ENCODE data around the gene FGR.

FGR gene

DNA sequence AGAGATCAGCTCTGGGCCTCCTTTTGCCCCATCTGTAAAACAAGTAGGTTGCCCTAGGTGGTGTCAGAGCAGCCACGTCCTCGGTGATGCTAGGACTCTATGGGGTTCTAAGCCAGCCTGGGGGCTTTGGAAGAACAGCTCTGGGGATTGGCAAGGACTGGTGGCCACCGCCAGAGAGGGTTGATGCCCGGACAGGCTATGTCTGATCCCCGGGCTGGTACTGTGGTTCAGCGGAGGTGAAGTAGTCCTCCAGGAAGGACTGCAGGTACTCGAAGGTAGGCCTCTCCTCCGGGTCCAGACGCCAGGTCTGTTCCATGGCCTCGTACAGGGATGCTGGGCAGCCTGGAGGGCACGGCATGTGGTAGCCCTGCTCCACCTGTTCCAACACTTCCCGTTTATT is 22.3 kb downstream of the FGR start:
- TF ChIP-seq, protein P1, sequence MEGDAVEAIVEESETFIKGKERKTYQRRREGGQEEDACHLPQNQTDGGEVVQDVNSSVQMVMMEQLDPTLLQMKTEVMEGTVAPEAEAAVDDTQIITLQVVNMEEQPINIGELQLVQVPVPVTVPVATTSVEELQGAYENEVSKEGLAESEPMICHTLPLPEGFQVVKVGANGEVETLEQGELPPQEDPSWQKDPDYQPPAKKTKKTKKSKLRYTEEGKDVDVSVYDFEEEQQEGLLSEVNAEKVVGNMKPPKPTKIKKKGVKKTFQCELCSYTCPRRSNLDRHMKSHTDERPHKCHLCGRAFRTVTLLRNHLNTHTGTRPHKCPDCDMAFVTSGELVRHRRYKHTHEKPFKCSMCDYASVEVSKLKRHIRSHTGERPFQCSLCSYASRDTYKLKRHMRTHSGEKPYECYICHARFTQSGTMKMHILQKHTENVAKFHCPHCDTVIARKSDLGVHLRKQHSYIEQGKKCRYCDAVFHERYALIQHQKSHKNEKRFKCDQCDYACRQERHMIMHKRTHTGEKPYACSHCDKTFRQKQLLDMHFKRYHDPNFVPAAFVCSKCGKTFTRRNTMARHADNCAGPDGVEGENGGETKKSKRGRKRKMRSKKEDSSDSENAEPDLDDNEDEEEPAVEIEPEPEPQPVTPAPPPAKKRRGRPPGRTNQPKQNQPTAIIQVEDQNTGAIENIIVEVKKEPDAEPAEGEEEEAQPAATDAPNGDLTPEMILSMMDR (IDR thresholded peaks at IDR 0.05; ENCODE audit: low read depth, low read length), result no peak
- no peak overlapping the region for H3K4me3 ChIP-seq (ENCODE audit: low read depth, low read length)

DNA sequence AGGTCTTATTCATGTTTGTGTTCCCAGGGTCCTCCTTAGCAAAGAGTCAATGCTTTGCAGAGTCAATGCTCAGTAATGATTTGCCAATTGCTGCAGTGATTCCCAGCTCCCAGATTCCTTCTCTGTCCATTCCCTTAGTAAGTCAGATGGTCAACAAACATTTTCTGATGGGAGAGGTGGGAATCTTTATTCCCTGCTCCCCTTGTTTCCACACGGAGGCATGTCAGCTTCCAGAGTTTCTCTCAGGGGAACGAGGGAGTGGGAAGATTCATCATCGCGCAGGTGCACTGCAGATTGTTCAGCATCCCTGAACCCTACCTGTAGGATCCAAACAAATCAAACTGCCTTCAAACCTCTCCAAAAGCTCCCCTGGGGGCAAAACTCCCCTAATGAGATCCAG is 23.5 kb downstream of the FGR start:
- H3K4me3 ChIP-seq (ENCODE audit: low read depth, low read length), result no peak overlapping the region
- TF ChIP-seq, protein P1 (IDR thresholded peaks at IDR 0.05; ENCODE audit: low read depth, low read length), result no peak

DNA sequence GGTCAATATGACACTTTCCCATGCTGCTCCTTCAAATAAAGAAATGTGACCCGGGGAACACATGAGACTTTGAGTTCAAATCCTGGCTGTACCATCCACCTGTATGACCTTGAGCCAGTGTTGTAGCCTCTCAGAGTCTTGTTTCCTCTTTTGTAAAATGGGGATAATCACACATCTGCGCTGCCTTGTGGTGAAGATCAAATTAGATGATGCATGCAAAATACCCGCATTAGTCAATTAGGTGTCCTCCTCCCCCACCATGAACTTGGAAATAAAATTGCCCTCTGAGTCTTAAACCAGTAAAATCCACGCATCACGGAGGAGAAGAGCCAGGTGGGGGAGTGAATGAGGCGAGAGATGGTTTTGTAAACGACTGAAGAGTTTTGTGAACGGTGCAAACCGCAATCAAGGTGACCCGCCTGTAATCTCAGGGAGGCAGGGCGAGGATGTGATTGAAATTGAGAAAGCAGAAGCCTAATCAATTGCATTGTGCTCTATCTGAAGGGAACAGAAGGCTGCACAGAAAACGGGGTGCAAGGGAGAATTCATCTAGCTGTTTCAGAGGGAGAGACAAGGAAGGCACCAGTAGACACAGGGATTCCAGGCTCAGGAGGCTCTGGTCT is 25.3 kb downstream of the FGR start:
- TF ChIP-seq, protein P1 (IDR thresholded peaks at IDR 0.05; ENCODE audit: low read depth, low read length), result no peak
- no peak overlapping the region for H3K4me3 ChIP-seq (ENCODE audit: low read depth, low read length)

DNA sequence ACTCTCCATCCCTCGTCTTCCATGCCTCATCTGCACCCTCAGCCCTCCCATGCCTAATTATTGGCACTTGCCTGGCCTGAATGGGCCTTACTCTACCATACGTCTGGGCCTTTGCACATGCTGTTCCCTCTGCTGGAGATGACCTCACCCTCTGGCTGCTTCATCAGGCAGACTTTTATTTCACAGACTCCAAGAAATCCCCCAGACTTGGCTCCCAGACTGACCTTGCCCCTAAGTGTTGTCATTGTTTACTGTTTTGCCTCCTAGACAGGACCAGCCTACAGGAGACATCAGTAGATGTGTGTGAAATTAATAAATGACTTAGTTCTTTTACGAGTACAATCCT is 25.8 kb downstream of the FGR start:
- H3K4me3 ChIP-seq (ENCODE audit: low read depth, low read length), result no peak overlapping the region
- TF ChIP-seq, protein P1 (IDR thresholded peaks at IDR 0.05; ENCODE audit: low read depth, low read length), result no peak

DNA sequence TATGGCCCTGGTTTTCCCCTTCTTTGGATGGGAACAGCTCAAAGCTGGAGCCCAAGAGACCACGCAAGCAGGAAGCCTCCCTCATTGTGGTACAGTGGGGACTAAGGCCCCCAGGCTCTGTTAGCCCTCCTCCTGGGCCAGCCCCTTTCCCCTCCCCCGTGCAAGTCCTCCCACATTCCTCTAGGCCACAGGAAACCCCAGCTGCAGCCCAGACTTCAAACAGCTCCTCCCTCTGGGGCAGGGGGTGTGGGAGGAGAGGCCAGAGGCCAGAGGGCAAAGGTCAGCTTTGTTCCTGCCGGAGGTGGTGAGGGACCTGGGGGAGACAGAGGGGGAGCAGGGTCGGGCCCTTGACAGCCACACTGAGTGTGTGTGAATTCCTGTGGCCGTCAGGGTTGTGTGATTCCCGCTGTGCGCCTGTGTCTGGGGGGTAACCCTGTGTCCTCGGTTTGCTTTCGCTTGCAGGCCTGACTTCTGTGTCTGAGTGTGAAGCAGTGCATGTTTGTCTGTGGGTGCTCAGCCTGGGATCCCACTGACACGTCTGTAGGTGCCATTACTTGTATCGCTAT is 27.7 kb downstream of the FGR start:
- no peak overlapping the region for H3K4me3 ChIP-seq (ENCODE audit: low read depth, low read length)
- TF ChIP-seq, protein P1 (IDR thresholded peaks at IDR 0.05; ENCODE audit: low read depth, low read length), result no peak

DNA sequence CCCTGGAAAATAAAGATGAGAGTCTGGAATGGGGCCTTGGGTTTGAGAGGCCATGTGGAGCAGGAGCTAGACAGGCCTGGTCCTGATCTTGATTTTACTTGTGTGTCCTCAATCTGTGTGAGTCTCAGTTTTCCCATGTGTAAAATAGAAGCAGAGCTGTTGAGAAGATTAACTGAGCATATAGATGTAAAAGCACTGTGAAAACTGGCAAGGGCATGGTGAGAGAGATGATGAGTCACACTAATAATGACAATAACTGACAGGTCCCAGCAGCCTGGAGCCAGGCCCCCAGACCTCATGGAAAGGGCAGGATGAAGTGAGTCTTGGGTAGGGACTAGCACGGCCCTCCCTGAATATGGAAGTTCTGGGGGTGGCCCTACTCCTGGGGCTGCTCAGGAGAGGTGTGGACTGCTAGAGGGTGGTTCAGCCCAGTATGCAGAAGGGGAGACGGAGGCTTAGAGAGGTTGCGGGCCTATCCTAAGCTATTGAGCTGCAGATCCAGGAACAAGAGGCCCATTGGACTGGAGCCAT is 28.2 kb downstream of the FGR start:
- H3K4me3 ChIP-seq (ENCODE audit: low read depth, low read length), result no peak overlapping the region

More for the DNA sequence above, 28.2 kb downstream of the FGR start:
- TF ChIP-seq, protein P1 (IDR thresholded peaks at IDR 0.05; ENCODE audit: low read depth, low read length), result no peak

Measured in WI38 (cell line).